Hepatocyte (in vitro differentiated cells): ENCODE measurements around the gene DMAC2.

ENCODE experiments used
- EZH2 ChIP-seq: fragments of 200-600 bp; sonication (generic); IDR thresholded peaks from 2 replicates; pipeline ENCODE4 v1.6.1; 2016; ENCODE audit warnings: antibody characterized with exemption, mild to moderate bottlenecking, borderline replicate concordance
- TF ChIP-seq, protein P1 (sequence below): fragments of 200-600 bp; sonication (generic); IDR thresholded peaks from 2 replicates; pipeline ENCODE4 v1.5.1; 2016; ENCODE audit warnings: antibody characterized with exemption, mild to moderate bottlenecking; ENCODE audit not compliant: poor library complexity

DNA sequence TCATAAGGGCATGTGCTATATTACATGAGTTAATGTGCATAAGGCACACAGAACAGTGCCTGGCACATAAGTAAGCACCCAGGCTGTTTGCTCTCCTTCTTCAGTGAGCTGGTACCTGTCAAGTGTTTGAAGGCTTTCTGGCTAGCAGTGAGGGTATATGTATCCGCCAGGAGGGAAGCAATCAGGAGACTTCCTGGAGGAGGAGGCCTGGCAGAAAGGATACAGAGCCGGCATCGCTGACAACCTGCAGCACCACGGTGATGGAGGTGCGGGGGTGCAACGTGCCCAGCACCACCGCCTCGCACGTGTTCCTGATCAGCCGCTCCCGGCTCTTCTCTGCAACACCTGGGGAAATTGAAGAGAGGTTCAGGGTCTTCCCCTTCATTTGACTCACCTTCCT, 48.1 kb downstream of the DMAC2 start:
- TF ChIP-seq, protein P1, sequence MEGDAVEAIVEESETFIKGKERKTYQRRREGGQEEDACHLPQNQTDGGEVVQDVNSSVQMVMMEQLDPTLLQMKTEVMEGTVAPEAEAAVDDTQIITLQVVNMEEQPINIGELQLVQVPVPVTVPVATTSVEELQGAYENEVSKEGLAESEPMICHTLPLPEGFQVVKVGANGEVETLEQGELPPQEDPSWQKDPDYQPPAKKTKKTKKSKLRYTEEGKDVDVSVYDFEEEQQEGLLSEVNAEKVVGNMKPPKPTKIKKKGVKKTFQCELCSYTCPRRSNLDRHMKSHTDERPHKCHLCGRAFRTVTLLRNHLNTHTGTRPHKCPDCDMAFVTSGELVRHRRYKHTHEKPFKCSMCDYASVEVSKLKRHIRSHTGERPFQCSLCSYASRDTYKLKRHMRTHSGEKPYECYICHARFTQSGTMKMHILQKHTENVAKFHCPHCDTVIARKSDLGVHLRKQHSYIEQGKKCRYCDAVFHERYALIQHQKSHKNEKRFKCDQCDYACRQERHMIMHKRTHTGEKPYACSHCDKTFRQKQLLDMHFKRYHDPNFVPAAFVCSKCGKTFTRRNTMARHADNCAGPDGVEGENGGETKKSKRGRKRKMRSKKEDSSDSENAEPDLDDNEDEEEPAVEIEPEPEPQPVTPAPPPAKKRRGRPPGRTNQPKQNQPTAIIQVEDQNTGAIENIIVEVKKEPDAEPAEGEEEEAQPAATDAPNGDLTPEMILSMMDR = no peak
- TF ChIP-seq EZH2 = no peak
